Endothelial cell of umbilical vein (primary cell): ENCODE measurements around the gene SLC23A2. TPM values are rescaled to one million over a fixed set of nuclear protein-coding genes. Genes with fewer than 3 reads are reported as not detected.

ENCODE experiments used
- BruUV-seq: library from RNA; stranded (reverse); fragments of 400-500 nt; replicated peaks from 2 replicates; lab custom pipeline; 2021; lab: Mats Ljungman, UMichigan
- CTCF ChIA-PET: fragments of 300-600, 350-600 bp; sonication (Branson Sonifier 250); formaldehyde crosslinking; loops from one replicate; lab custom pipeline; 2021; ENCODE audit warnings: antibody characterized with exemption, inconsistent platforms; lab: Charles Lee
- POLR2A ChIA-PET: fragments of 300-600, 350-600 bp; sonication (Branson Sonifier 250); formaldehyde crosslinking; loops from one replicate; lab custom pipeline; 2021; ENCODE audit warnings: antibody characterized with exemption, inconsistent platforms; lab: Charles Lee
- DNase-seq: peaks from one replicate; pipeline ENCODE4 v3.0.0-alpha.2; 2011; ENCODE audit warnings: low read depth, low spot score
- FAIRE-seq: peaks from 2 replicates; lab custom pipeline; 2011; peaks lifted over from hg19 to GRCh38; lab: Jason Lieb, UNC
- H2AFZ ChIP-seq: 2 replicates; pipeline ENCODE4 v1.6.0; 2012; ENCODE audit warnings: low read depth, low read length, control low read depth, inconsistent platforms
- H3K27ac ChIP-seq: 2 replicates; pipeline ENCODE4 v1.5.1; 2011; ENCODE audit warnings: low read depth, mild to moderate bottlenecking, control low read depth, low read length, moderate library complexity; ENCODE audit not compliant: insufficient read depth
- H3K27me3 ChIP-seq, 2 experiments: 2 replicates each; pipeline versions ENCODE4 v1.6.0 to v1.6.1; 2011; ENCODE audit warnings: low read length in 2 of 2, mixed read lengths in 1 of 2; ENCODE audit not compliant: control insufficient read depth in 2 of 2, insufficient read depth in 2 of 2
- H3K36me3 ChIP-seq, 2 experiments: 2 replicates in 1 of 2; 3 replicates in 1 of 2; pipeline ENCODE4 v1.5.1; 2011; ENCODE audit warnings: low read length in 2 of 2, mild to moderate bottlenecking in 1 of 2, moderate library complexity in 1 of 2; ENCODE audit not compliant: control insufficient read depth in 2 of 2, insufficient read depth in 2 of 2; ENCODE audit errors: extremely low read depth in 1 of 2
- H3K4me1 ChIP-seq: 3 replicates; pipeline ENCODE4 v1.5.1; 2011; ENCODE audit warnings: mild to moderate bottlenecking, low read length; ENCODE audit not compliant: control insufficient read depth, insufficient read depth; ENCODE audit errors: extremely low read depth
- H3K4me2 ChIP-seq: 2 replicates; pipeline ENCODE4 v1.6.1; 2011; ENCODE audit warnings: low read length, control low read depth, mixed read lengths; ENCODE audit not compliant: insufficient read depth
- H3K4me3 ChIP-seq, 3 experiments: fragments of 200-600 bp in 1 of 3; sonication (generic), shearing (Covaris generic) in 1 of 3; replicated peaks in 1 of 3; 2 replicates each; pipeline ENCODE4 v1.5.1; 2011 to 2016; ENCODE audit warnings: control low read depth in 3 of 3, low read length in 3 of 3, mild to moderate bottlenecking in 2 of 3, inconsistent platforms in 1 of 3, low read depth in 1 of 3, moderate library complexity in 1 of 3; ENCODE audit not compliant: insufficient read depth in 1 of 3
- H3K79me2 ChIP-seq: 2 replicates; pipeline ENCODE4 v1.6.0; 2012; ENCODE audit warnings: low read length, inconsistent platforms; ENCODE audit not compliant: control insufficient read depth, insufficient read depth
- H3K9ac ChIP-seq: replicated peaks from 2 replicates; pipeline ENCODE3; 2011; ENCODE audit warnings: low read length, control low read depth; ENCODE audit not compliant: insufficient read depth; ENCODE audit errors: extremely low read depth
- H3K9me1 ChIP-seq: replicated peaks from 3 replicates; pipeline ENCODE4 v1.6.0; 2011; ENCODE audit warnings: mild to moderate bottlenecking, low read length; ENCODE audit not compliant: control insufficient read depth, insufficient read depth; ENCODE audit errors: extremely low read depth
- H3K9me3 ChIP-seq: replicated peaks from 2 replicates; pipeline ENCODE4 v1.5.1; 2012; ENCODE audit warnings: low read length, inconsistent platforms; ENCODE audit not compliant: control insufficient read depth, insufficient read depth
- H4K20me1 ChIP-seq: replicated peaks from 2 replicates; pipeline ENCODE3; 2011; ENCODE audit warnings: mild to moderate bottlenecking, low read length; ENCODE audit not compliant: control insufficient read depth, insufficient read depth; ENCODE audit errors: extremely low read depth
- CTCF ChIP-seq, 2 donors: IDR thresholded peaks; 1 replicate in 1 of 2; 2 replicates in 1 of 2; pipeline ENCODE4 v1.5.1; 2011; ENCODE audit warnings: low read length in 2 of 2, mild to moderate bottlenecking in 2 of 2, moderate library complexity in 2 of 2, control low read depth in 1 of 2, inconsistent platforms in 1 of 2, low read depth in 1 of 2; ENCODE audit not compliant: insufficient read depth in 1 of 2; ENCODE audit errors: extremely low read depth in 1 of 2
- EZH2 ChIP-seq: IDR thresholded peaks from 2 replicates; pipeline ENCODE4 v1.6.1; 2012; ENCODE audit warnings: borderline replicate concordance, low read depth, mild to moderate bottlenecking, moderate library complexity, low read length, inconsistent platforms; ENCODE audit not compliant: severe bottlenecking
- FOS ChIP-seq: IDR thresholded peaks from 2 replicates; pipeline ENCODE4 v1.6.1; 2011; ENCODE audit warnings: mild to moderate bottlenecking, low read length, moderate library complexity, borderline replicate concordance; ENCODE audit not compliant: insufficient read depth
- GATA2 ChIP-seq: IDR thresholded peaks from 2 replicates; pipeline ENCODE4 v1.7.0; 2011; ENCODE audit warnings: low read depth, mild to moderate bottlenecking, moderate library complexity, mixed read lengths, low read length; ENCODE audit not compliant: insufficient read length, insufficient read depth
- JUN ChIP-seq: IDR thresholded peaks from 2 replicates; pipeline ENCODE4 v1.6.1; 2011; ENCODE audit warnings: borderline replicate concordance, low read depth; ENCODE audit not compliant: insufficient read length, insufficient read depth
- MAX ChIP-seq: IDR thresholded peaks from 2 replicates; pipeline ENCODE4 v1.6.1; 2011; ENCODE audit not compliant: insufficient read depth, insufficient read length
- MYC ChIP-seq: IDR thresholded peaks from one replicate; pipeline ENCODE4 v1.6.1; 2011; ENCODE audit warnings: mild to moderate bottlenecking, low read depth, low read length
- POLR2A ChIP-seq: IDR thresholded peaks from 2 replicates; pipeline ENCODE4 v1.6.1; 2012; ENCODE audit warnings: low read depth, mild to moderate bottlenecking, control low read depth, low read length
- POLR2AphosphoS5 ChIP-seq: IDR thresholded peaks from 2 replicates; pipeline ENCODE4 v1.6.1; 2012; ENCODE audit warnings: low read depth, mild to moderate bottlenecking, control low read depth, low read length, moderate library complexity; ENCODE audit not compliant: insufficient read depth
- dilution Hi-C: fragments of 300-500 bp; cut with MboI; formaldehyde crosslinking; loops from one replicate; pipeline ENCODE4 v1.15.0; 2019; ENCODE audit warnings: low sequenced_read_pairs; ENCODE audit not compliant: extremely low pct_ligation_motif_present
- intact Hi-C: fragments of 100-400 bp; cut with micrococcal nuclease; formaldehyde crosslinking; loops from one replicate; pipeline ENCODE4 v1.10.0; 2022
- polyA plus RNA-seq, 4 experiments: library from polyadenylated mRNA; depleted of rRNA in 3 of 4; stranded (reverse) in 3 of 4; unstranded in 1 of 4; fragments of >200 nt; gene quantifications; 2 replicates each; pipeline versions ENCODE4 v1.2.1 to v1.2.3, GENCODE V29; 2011 to 2012; ENCODE audit warnings: missing spikeins in 1 of 4
- total RNA-seq: library from RNA; stranded (reverse); gene quantifications from 2 replicates; pipeline ENCODE4 v1.2.3, GENCODE V29; 2021

The SLC23A2 gene
- total and polyA plus RNA-seq, 2 donors (not counting 3 experiments of a cell fraction or from before 2014, with no cell fraction given), result 24.4 to 24.5 TPM

- H3K4me2 ChIP-seq, result no peak overlapping the region
- no peak overlapping the region for H3K27ac ChIP-seq
- H3K9me1 ChIP-seq, result no peaks in the 10 kb centered on the region
- no peaks in the 10 kb centered on the region for H3K9me3 ChIP-seq
- dilution Hi-C loops (no loop called here), intact Hi-C loops (no loop called here)
- no peaks in the 10 kb centered on the region for H4K20me1 ChIP-seq
- peaks cover 11 to 18% of the 10 kb centered on the region in 2 experiments for H3K27me3 ChIP-seq
- no peaks in the 10 kb centered on the region for H3K4me1 ChIP-seq
- POLR2A ChIA-PET, result no interaction called here
- H3K4me3 ChIP-seq, result no peak overlapping the region
- H3K9ac ChIP-seq, result no peak overlapping the region
- FAIRE-seq (no peak), DNase-seq (no peak)
- TF ChIP-seq FOS (no peak), GATA2 (no peak), CTCF (IDR thresholded peaks at IDR 0.05; ENCODE audit: extremely low read depth in 1 of 2, insufficient read depth in 1 of 2, low read depth in 1 of 2, low read length in 2 of 2) (no peak), MYC (no peak), MAX (no peak), POLR2A (no peak), EZH2 (no peak), POLR2AphosphoS5 (no peak), JUN (no peak)
- no peaks in the 10 kb centered on the region for H3K36me3 ChIP-seq
- H2AFZ ChIP-seq, result no peak overlapping the region
- H3K79me2 ChIP-seq, result no peaks in the 10 kb centered on the region
- BruUV-seq, result no TSS peak
- CTCF ChIA-PET, result interaction anchor here (1.2 to 1.6 kb wide), 3 partner anchors 8 to 43 kb away, joined by 3 to 5 read pairs (median 3); no protein-coding TSS in a partner anchor
These were observed 164.8 kb downstream of the SLC23A2 start for GRCh38 chr20:4836473-4836872.
